Small intestine (tissue), 7 donors: ENCODE measurements around the gene KRT17. TPM values are rescaled to one million over a fixed set of nuclear protein-coding genes. Genes with fewer than 3 reads are reported as not detected.
A peak's percentile ranks its signal among the peaks of the same experiment; 100 is the strongest.
"Not testable (repeated sequence)": the region's sequence is repeated elsewhere in the genome, so short reads cannot be mapped to it uniquely, and the experiment has no call there.

ENCODE experiments used
- DNase-seq, 2 donors: peaks; one replicate each; pipeline versions ENCODE4 v3.0.0 to v3.0.0-alpha.2; 2013
- FAIRE-seq: peaks from 2 replicates; lab custom pipeline; 2012; peaks lifted over from hg19 to GRCh38; lab: Jason Lieb, UNC
- H3K27ac ChIP-seq, 3 donors: one replicate each; pipeline ENCODE4 v1.5.1; 2013; ENCODE audit warnings: low read length in 2 of 3, mild to moderate bottlenecking in 2 of 3, control low read depth in 1 of 3, inconsistent platforms in 1 of 3, low read depth in 1 of 3, moderate library complexity in 1 of 3
- H3K27me3 ChIP-seq, 3 donors: one replicate each; pipeline ENCODE4 v1.6.1; 2013; ENCODE audit warnings: low read length in 3 of 3, inconsistent platforms in 1 of 3; ENCODE audit not compliant: control insufficient read depth in 3 of 3, insufficient read depth in 3 of 3
- H3K36me3 ChIP-seq, 3 donors: one replicate each; pipeline ENCODE4 v1.6.1; 2013; ENCODE audit warnings: low read length in 3 of 3, inconsistent platforms in 1 of 3, low read depth in 1 of 3, mild to moderate bottlenecking in 1 of 3, moderate library complexity in 1 of 3; ENCODE audit not compliant: control insufficient read depth in 3 of 3, insufficient read depth in 2 of 3
- H3K4me1 ChIP-seq, 3 donors: one replicate each; pipeline ENCODE4 v1.6.1; 2013; ENCODE audit warnings: low read length in 2 of 3, inconsistent platforms in 1 of 3, low read depth in 1 of 3, mild to moderate bottlenecking in 1 of 3, moderate library complexity in 1 of 3; ENCODE audit not compliant: control insufficient read depth in 3 of 3, insufficient read depth in 2 of 3
- H3K4me3 ChIP-seq, 3 donors: one replicate each; pipeline ENCODE4 v1.5.1; 2013; ENCODE audit warnings: low read length in 3 of 3, control low read depth in 1 of 3, inconsistent platforms in 1 of 3, low read depth in 1 of 3, mild to moderate bottlenecking in 1 of 3, moderate library complexity in 1 of 3
- H3K9me3 ChIP-seq, 2 donors: one replicate each; pipeline ENCODE4 v1.6.1; 2013; ENCODE audit warnings: low read depth in 1 of 2, low read length in 1 of 2; ENCODE audit not compliant: control insufficient read depth in 2 of 2, insufficient read depth in 1 of 2
- WGBS, 3 donors: extraction: QIAGEN DNeasy Blood & Tissue Kit; methylation state at CpG; one replicate each; pipeline ENCODE4 v1.1.7; 2013; 5-methylcytosine and 5-hydroxymethylcytosine counted together
- polyA plus RNA-seq, 4 donors: library from polyadenylated mRNA; stranded (reverse) in 3 of 4; unstranded in 1 of 4; fragments of 200-250 nt in 3 of 4; fragments of 120-200 nt in 1 of 4; gene quantifications; one replicate each; pipeline versions ENCODE4 v1.2.1 to v1.2.3, GENCODE V29; 2013
- donor health status: healthy with polysubstance abuse.
- donor health status: control.
- donor health status: control.
- donor health status: Bipolar disorder and iron deficiency.
- donor health status: healthy.

Gene KRT17
- polyA plus RNA-seq, 4 donors: 0.65 to 2.4 (median 1.8) TPM; not detected in 1

GRCh38 chr17:41642252-41643156 lies 18.1 kb upstream of the KRT17 start:
- no peak for FAIRE-seq
- H3K4me1 ChIP-seq: no peaks in the 10 kb centered on the region
- no peak overlapping the region for H3K4me3 ChIP-seq
- no peak overlapping the region for H3K27ac ChIP-seq
- no peaks in the 10 kb centered on the region for H3K9me3 ChIP-seq
- H3K36me3 ChIP-seq: no peaks in the 10 kb centered on the region
- no peaks in the 10 kb centered on the region for H3K27me3 ChIP-seq
- DNase-seq: no peak
- 71 to 83% (median 75%) methylated on average over 13 of the region's 13 CpGs for WGBS, 3 donors

- not testable (repeated sequence) for H3K27me3 ChIP-seq, H3K36me3 ChIP-seq, H3K4me1 ChIP-seq, FAIRE-seq, DNase-seq, H3K4me3 ChIP-seq, H3K9me3 ChIP-seq, H3K27ac ChIP-seq
- WGBS, 3 donors: 93 to 96% (median 95%) methylated on average over 5 of the region's 5 CpGs
Observed at GRCh38 chr17:41640596-41640995, 16.2 kb upstream of the KRT17 start.

- Histone ChIP-seq H3K27me3 (no peaks in the 10 kb centered on the region), H3K4me1 (peaks cover 0 to 5% (median 0%) of the 10 kb centered on the region in 3 donors), H3K9me3 (no peaks in the 10 kb centered on the region), H3K27ac (no peak overlapping the region), H3K36me3 (no peaks in the 10 kb centered on the region), H3K4me3 (no peak overlapping the region)
- FAIRE-seq: no peak
- WGBS, 3 donors: 90 to 96% (median 90%) methylated on average over 6 to 7 of the region's 7 CpGs
- no peak for DNase-seq
Observed at GRCh38 chr17:41639492-41640473, 15.4 kb upstream of the KRT17 start.

- H3K36me3 ChIP-seq: no peaks in the 10 kb centered on the region
- DNase-seq: no peak
- H3K27me3 ChIP-seq: no peaks in the 10 kb centered on the region
- peaks cover 0 to 5% (median 0%) of the 10 kb centered on the region in 3 donors for H3K4me1 ChIP-seq
- FAIRE-seq: no peak
- no peak overlapping the region for H3K4me3 ChIP-seq
- WGBS, 3 donors: 74 to 94% (median 89%) methylated on average over 4 to 6 of the region's 6 CpGs
- H3K27ac ChIP-seq: no peak overlapping the region
- no peaks in the 10 kb centered on the region for H3K9me3 ChIP-seq
Observed at GRCh38 chr17:41638941-41639340, 14.6 kb upstream of the KRT17 start.

GRCh38 chr17:41638194-41638593 lies 13.8 kb upstream of the KRT17 start:
- Histone ChIP-seq H3K4me1 (peaks cover 0 to 5% (median 0%) of the 10 kb centered on the region in 3 donors), H3K27ac (no peak overlapping the region), H3K36me3 (no peaks in the 10 kb centered on the region), H3K9me3 (no peaks in the 10 kb centered on the region), H3K27me3 (no peaks in the 10 kb centered on the region), H3K4me3 (no peak overlapping the region)
- FAIRE-seq: no peak
- 8 to 56% (median 50%) methylated on average over 5 of the region's 5 CpGs for WGBS, 3 donors
- no peak for DNase-seq

GRCh38 chr17:41636652-41637051 lies 12.3 kb upstream of the KRT17 start:
- Histone ChIP-seq H3K4me1 (peaks cover 0 to 5% (median 3%) of the 10 kb centered on the region in 3 donors), H3K27me3 (no peaks in the 10 kb centered on the region), H3K27ac (no peak overlapping the region), H3K9me3 (no peaks in the 10 kb centered on the region), H3K36me3 (no peaks in the 10 kb centered on the region), H3K4me3 (no peak overlapping the region)
- WGBS, 3 donors: 77 to 88% (median 85%) methylated on average over 6 to 9 of the region's 9 CpGs
- DNase-seq: no peak
- FAIRE-seq: no peak

GRCh38 chr17:41635121-41636097 lies 11.0 kb upstream of the KRT17 start:
- H3K4me1 ChIP-seq: peaks cover 0 to 5% (median 4%) of the 10 kb centered on the region in 3 donors
- no peak overlapping the region for H3K4me3 ChIP-seq
- no peaks in the 10 kb centered on the region for H3K36me3 ChIP-seq
- H3K27me3 ChIP-seq: no peaks in the 10 kb centered on the region
- WGBS, 3 donors: 9 to 35% (median 29%) methylated on average over 28 of the region's 28 CpGs
- DNase-seq: peak; percentile 31 to 78
- peak overlapping the region in 1 of 3 donors; percentile 64 for H3K27ac ChIP-seq
- no peak for FAIRE-seq
- no peaks in the 10 kb centered on the region for H3K9me3 ChIP-seq
